HEK293T (cell line): ENCODE results near the gene PLGRKT.

Source experiments
- CTBP1 ChIP-seq: fragments of 450-650 bp; IDR thresholded peaks from 2 replicates; pipeline ENCODE4 v1.6.1; 2016; ENCODE audit warnings: borderline replicate concordance
- FOXA1 ChIP-seq: fragments of 450-650 bp; IDR thresholded peaks from 2 replicates; pipeline ENCODE4 v1.6.1; 2016; ENCODE audit warnings: mild to moderate bottlenecking
- FOXK2 ChIP-seq: fragments of 450-650 bp; IDR thresholded peaks from 2 replicates; pipeline ENCODE4 v1.6.1; 2016; ENCODE audit warnings: mild to moderate bottlenecking

- no peak for TF ChIP-seq CTBP1
- TF ChIP-seq FOXA1, result no peak
- TF ChIP-seq FOXK2, result no peak
These were observed 101.0 kb downstream of the PLGRKT start for GRCh38 chr9:5336688-5337087.
